Activated T-helper 1 cell treated with anti-CD3 and anti-CD28 coated beads, Interleukin-2, amount 50 U/mL, for 16 hours (primary cell): ENCODE data around the gene ZNF789.
"Not testable (repeated sequence)": the region's sequence is repeated elsewhere in the genome, so short reads cannot be mapped to it uniquely, and the experiment has no call there.

Source experiments
- DNase-seq, 2 donors: peaks; one replicate each; pipeline ENCODE4 v3.0.0-alpha.2; 2020; ENCODE audit warnings: low read depth in 1 of 2, low spot score in 1 of 2

ZNF789 gene

DNA sequence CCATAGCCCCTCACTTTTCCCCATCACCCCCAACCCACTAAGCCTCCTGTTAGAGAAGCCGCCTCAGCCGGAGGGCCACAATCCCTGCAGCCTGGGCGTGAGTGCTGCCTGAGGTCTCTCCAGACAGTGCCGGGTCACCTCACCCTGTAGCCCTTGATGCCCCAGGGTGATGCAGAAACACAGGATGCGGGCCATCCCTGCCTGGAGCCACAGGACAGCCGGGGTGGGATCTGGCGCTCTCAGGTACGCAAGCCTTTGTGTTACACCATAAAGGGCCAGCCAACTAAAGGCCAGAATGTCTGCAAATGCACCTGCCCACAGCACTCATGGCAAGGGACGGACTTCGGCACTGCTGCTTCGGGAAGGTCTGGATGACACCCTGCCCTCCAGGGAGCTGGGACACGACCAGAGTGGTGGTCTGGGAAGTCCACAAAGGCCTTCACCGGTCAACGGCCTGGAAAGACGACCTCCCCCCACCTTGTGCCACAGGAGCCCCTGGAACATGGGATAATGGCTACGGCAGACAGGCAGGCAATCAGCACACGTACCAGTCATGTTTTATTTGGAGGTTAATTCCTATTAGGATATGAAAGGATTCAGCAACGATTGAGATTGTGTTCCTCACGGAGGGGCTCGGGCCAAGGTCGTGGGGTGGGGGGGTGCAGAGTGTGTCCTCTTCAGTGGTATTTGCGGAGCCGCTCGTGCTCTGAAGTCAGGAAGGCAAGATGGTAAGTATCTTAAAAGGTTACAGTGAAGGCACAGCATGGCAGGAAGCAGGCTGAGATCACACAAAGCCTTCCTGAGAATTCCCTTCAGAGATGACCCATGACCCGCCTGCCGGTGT, 14.8 kb upstream of the ZNF789 start:
- no peak for DNase-seq

DNA sequence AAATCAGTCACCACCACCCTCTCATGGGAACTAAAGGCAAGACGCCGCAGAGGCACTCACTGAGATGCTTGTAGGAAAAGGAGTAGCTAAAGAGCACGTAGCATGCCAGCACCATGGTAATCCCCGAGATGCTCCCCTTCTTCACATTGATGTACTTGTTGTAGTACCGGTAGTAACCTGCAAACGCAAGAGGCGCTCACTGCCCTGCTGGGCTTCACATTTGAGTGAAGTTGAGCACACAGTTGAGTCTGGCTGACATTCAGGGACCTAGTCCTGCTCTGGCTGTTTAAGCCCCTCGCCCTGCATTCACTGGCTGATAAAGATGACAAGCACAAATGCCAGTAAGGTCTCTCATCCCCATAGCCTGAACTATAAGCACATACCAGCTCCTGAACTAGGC, 13.6 kb upstream of the ZNF789 start:
- no peak for DNase-seq

DNA sequence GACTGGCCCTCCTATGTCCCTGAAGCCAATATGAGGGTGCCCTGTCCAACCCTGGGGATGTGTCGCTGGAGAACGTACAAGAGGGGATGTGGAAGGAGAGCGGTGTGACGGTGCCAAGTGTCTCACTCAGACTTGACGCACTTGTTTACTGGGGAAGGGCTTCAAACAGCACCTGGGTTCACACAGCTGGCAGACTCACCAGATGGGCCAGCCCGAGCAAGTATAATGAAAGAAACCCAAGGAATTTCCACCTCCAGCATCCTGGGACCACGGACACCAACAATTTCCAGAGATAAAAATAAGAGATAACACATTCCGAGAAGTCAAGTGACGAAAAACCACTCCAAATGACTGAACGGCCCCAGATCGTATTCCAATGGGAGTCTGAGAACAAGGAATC, 12.0 kb upstream of the ZNF789 start:
- no peak for DNase-seq

DNA sequence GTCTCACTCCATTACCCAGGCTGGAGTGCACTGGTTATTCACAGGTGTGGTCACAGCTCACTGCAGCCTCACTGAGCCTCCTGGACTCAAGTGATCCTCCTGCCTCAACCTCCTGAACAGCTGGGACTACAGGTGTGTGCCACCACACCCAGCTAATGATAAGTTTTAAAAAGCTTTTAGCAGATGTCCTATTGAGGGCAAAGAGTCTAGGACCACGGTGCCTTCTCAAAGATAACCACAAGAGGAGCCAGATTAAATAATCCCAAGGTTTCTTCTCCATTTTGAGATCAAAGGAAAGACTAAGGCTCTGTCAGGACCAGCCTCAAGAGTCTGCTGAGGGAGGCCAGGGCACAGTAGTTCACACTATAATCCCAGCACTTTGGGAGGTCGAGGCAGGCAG, 11.5 kb upstream of the ZNF789 start:
- DNase-seq, result no peak

DNA sequence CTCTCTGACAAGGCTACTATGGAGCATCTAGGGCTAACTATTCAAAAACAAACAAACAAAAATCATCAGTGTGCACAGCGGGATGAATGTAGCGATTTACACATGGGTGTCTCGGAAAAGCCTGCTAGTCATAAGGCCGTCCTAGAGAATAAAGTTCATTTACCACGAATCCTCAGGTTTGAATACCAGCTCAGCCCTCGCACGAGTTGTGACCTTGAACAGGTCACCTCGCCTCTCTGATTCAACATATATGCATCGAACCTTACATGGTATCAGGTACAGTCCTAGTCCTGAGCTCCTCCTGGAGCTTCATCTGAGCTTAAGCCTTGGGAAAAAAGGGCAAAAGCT, 7.3 kb upstream of the ZNF789 start:
- no peak for DNase-seq

DNA sequence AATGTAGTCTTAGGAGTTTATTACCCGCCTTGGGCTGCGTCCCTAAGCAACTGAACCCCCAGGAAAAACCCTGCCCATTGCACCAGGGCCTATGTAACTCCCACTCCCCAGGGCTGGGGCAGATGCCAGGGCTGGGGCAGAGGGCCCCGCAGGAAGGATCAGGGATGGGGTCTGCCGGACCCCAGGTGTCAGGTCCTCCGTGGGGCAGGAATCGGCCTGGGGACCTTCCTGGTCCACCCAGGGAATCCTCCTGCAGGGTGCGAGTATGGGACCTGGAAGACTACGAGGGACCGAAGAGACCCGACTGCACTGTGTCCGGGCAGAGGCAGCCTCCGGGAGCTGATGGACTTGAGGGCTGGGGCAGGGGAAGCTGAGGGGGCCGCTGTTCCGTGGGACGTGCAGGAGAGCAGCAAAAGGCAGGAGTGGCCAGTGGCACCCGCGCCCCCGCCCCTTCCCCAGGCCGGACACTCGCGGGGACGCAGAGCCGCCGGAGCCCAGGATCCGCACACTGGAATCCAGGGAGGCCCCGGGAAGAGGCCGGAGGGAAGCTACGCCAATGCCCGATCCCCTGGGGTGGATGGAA, 4.3 kb upstream of the ZNF789 start:
- DNase-seq, result no peak

DNA sequence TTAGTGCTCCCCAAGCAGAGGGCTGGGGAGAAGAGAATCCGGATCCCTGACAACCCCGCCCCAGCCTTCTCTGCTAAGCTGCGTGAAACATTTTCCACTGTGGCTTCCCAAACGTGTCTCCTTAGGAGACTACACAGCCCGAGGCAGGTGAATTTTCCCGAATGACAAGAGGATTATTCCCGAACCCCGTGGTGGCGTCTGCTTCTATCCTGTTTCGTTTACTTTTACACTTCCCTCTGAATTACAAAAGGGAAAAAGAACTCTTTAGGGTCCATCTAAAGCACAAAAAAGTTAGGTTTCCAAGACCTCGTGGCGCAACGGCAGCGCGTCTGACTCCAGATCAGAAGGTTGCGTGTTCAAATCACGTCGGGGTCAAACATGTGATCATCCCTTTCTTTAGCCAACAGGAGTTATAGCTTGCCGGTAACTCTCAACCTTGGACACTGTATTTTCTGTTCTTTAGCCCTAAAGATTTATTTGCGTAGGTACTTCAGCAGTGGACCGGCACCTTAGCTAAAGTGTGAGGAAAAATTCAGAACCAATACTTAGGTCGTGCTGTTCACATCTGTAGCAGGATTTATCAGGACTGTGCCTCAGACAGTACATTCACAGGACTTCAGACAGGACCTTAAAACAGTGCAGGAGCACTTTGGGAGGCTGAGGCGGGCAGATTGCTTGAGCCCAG, 3.2 kb upstream of the ZNF789 start:
- DNase-seq, result no peak

DNA sequence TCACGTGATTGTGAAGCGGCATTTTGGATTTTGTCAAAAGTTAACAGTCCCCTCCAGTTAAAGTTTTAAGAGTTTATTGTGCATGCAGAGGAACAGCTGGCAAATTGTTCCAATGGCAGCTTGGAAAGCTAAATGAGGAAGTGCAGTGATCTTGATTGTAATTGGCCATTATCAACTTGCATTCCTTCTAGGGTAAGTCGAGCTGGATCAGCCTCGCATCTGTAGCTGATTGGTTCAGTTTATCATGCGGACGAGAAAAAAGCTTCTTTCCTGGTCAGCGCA, 566 bp downstream of the ZNF789 start:
- DNase-seq, result no peak

DNA sequence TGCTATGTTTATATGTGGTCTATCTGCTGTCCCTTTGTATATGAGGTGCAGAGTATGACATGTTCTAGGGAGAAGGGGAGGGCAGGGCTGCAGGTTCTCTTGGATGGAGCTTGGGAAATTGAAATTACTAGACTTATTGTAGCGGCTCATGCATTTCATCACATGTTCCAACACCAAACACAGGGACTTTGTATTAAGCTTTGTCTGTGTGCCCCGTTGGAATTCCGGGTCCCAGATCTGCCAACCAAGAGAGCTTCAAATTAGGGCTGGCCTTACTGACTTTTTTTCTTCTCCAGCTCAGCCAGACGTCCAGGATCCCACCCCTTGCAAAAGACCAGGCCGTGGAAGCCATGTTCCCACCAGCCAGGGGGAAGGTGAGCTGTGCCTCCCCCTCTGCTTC, 3.4 kb downstream of the ZNF789 start:
- DNase-seq, result no peak

DNA sequence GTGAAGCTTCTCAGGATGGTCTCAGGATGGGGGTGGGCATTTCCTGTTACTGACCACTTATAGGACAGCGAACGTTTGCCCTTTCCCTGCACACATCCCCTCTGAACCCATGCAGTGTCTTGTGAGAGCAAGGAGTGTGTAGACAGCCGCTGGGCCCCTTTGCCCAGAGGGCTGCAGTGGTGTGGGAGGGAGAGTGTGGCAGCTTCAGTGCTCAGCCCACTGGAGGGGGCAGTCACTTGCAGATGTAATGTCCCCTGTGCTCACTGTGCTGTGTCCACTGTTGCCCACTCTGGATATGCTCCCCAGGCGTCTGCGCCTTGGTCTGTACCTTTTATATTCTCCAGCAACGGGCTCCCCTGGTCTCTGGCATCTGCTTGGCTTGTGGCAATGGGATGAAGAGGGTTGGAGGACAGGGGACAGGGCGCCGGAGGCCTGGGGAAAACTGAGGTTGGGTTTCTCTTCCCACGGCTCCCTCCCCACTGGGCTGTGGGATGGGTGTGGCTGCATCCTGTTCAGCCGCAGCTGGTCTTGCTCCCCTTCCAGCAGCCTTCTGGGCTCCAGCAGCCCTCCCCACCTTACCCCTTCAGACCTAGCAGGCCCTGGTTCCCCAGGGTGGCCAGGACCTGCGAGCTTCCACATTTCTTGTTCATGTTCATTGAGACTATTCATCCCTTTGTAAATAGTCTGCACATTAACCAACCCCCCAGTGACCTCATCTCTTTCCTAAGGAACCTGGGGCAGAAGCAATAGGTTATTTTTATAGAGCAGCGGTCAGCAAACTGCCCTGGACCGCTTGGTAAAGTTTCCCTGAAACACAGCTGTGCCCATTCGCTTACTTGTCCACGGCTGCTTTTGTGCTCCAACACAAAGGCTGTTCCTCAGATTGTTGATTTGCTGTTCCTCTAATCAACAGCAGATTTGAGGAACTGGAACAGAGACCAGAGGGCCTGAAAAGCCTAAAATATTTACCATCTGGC, 6.1 kb downstream of the ZNF789 start:
- no peak for DNase-seq

DNA sequence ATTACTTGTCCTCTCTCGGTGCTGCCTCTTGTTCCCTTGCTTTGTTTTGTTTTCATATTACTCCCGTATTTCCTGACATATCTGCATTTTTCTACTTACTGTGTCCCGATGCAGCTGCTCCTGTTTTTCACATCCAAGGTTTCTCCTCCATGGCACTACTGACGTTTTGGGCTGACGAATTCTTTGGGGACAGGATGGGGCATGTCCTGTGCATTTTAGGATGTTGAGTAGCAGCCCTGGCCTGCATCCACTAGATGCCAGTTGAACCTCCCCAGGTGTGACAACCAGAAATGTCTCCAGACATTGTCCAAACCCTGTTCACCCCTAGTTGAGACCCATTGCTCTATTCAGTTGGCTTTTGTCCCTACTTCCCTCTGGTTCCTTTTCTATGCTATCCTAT, 12.4 kb downstream of the ZNF789 start:
- no peak for DNase-seq

DNA sequence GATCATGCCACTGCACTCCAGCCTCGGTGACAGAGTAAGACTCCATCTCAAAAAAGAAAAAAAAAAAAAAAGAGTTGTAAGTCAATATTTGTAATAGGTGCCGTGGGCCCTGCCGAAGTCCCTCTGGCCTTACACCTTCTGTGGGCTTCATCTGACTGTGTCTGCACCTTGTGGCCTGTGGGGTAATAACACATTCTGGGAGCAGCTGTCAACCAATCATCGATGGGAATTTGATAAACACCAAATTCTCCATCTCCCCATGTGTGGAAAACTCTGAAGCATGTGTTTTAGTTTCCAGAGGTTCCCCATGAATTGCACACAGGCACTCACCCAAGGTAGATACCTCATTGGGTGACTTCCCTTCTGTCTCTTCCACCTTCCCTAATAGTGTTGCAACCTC, 16.5 kb downstream of the ZNF789 start:
- no peak for DNase-seq

DNA sequence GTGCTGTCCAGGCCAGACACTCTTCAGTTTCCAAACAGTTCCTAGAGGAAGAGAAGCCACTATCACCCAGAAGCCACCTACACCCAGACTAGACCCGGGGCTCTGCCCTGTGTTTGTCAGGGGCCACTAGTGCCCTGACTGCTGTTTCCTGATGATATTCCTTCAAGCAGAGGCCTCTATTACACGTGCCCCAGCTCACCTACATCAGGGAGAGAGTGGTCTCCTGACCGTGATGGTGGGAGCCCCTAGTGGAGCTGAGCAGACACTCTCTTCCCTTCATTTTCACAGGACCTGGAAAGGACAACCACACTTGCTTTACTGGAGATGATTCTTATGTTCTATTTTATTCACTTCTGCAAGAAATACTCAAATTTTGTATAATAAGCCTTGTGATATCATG, 18.2 kb downstream of the ZNF789 start:
- DNase-seq, result no peak

DNA sequence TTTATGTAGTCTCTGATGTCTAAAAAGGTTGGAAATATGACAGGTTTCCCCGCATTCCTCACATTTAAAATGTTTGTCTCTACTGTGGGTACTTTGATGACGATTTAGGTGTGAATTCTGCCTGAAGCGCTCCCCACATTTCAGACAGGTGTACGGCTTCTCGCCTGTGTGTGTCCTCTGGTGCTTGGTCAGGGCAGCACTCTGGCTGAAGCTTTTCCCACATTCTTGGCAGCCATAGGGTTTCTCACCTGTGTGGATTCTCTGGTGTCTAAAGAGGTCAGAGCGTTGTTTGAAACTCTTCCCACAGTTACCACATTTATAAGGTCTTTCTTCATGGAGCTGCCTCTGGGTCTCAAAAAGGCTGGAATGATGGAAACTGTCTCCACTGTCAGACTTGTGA, 21.1 kb downstream of the ZNF789 start:
- no peak for DNase-seq

DNA sequence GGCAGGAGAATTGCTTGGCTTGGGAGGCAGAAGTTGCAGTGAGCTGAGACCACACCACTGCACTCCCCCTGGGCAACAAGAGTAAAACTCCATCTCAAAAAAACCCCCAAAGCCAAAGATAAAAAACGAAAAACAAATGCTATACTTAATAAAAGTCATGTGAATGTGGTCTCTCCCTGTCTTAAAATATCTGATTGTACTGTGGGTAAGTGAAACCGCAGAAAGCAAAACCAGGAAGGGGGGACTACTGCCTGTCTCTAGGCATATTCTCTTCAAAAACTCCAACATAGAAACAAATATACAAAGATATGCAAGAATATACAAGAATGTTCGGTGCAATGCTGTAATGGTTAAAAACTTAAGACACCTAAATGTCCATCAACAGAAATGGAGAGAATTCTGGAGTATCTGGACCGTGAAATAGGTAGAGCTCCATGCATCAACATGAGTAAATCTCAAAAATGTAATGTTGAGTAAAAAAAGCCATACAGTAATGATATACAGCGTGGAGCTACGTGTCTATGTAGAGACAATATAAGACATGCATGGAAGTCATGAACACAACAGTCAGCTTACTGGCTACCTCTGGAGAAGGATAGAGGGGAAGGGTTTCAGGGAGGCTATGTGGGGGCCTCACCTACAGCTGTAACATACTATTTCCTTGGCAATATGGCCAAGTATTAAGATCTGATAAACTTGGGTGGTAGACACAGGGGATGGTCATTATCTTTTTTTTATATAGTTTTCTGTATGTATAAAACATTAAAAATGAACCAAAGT, 25.3 kb downstream of the ZNF789 start:
- no peak for DNase-seq

DNA sequence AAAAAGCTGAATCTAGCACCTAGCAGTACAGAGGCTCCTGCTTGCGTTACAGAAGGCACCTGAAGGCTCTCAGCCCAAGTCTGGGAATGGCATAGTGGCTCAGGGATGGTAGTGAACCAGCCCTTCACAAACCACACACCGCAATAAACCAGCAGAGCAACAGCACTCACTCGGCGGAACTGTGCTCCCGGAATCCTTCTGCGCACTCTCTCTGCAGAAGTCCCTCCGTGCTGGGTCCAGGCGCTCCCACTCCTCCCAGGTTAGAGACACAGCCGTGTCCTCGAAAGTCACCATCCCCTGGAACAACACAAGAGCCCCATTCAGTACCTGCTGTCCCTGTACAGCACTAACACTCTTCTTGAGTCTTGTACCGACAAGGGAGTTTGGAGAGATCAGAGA, 25.9 kb downstream of the ZNF789 start:
- DNase-seq, result no peak

DNA sequence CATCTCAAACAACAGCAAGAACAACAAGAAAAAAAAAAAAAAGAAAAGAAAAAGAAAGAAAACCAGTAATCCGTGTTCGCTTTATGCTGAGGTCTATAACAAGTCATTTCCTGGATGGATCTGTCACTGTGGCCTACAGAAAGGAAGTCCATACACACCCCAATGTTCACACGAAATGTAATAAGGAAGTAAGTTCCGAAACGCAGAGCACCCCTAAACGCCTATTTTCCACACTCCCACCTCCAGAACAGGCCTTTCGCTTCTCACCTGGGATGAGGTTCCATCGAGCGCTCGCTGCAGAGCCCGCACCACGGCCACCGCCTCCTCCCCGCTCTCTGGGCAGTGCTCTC, 26.7 kb downstream of the ZNF789 start:
- DNase-seq, result no peak

DNA sequence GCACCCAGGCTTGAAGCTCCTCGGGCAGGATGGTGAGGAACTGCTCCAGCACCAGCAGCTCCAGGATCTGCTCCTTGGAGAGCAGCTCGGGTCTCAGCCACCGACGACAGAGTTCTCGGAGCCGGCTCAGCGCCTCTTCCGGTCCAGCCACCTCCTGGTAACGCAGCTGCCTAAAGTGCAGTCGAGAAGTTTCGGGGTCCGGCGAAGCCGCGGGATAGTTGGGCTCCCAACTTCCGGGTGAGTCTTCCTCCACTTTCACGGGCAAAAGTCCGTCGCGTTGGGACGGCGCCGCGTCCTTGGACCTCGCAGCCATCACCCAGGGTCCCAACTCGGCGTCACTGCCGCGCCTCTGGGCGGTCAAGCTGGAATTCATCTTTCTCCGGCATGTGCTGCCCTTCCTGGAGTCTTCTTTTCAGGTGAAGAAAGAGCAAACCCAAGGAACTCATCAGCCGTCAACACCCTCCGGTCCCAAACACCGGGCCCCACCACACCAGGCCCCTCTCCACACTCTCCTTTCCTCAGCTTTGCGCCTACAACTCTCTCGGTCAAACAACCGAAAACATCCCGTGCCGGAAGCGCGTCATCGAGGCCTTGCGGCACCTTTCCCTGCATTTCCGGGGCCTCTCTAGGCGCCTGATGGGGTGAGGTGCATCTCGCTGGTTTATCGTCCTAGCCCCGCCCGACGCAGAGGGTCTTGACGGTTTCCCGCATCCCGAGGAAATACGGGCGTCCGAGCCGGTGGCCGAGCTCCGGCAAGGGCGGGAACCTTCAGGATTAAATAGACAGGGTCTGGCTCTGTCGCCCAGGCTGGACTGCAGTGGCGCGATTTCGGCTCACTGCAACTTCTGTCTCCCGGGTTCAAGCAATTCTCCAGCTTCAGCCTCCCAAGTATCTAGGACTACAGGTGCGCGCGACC, 27.3 kb downstream of the ZNF789 start, which contains the start of gene ZNF394:
Gene ZNF394 (minus strand): TSS at position 561 of the 916 bp plus-strand sequence. CDS start 188 bp downstream, at position 373.
- peak; percentile 77 to 82 for DNase-seq

DNA sequence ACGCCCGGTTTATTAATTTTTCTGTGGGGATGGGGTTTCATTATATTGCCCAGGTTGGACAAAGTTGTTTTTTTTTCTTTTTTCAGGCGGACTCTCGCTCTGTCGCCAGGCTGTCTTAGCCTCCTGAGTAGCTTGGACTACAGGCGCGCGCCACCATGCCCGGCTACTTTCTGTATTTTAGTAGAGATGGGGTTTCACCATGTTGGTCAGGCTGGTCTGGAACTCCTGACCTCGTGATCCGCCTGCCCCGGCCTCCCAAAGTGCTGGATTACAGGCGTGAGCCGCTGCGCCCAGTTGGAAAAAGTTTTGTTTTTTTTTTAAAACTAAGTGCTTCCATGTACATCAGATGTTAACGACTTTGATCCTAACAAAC, 27.9 kb downstream of the ZNF789 start:
- no peak for DNase-seq

DNA sequence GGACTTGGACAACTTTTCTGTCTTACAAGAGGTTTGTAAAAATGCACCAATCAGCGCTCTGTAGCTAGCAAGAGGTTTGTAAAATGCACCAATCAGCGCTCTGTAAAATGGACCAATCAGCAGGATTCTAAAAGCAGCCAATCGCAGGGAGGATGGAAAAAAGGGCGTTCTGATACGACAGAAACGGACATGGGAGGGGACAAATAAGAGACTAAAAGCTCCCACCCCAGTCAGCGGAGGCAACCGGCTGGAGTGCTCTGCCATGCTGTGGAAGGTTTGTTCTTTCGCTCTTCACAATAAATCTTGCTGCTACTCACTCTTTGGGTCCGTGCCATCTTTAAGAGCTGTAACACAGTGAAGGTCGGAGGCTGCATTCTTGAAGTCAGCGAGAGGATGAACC, 28.5 kb downstream of the ZNF789 start:
- not testable (repeated sequence) for DNase-seq
